Stomach (tissue), 4 donors: Measurements from ENCODE around the gene GGA1.

Experiments used
- EP300 ChIP-seq: sonication (generic); formaldehyde crosslinking; IDR thresholded peaks from one replicate; pipeline ENCODE4 v1.6.1; 2017; ENCODE audit warnings: antibody characterized with exemption
- POLR2A ChIP-seq, 4 donors: fragments of 450-650 bp; IDR thresholded peaks; one replicate each; pipeline ENCODE4 v1.6.1; 2016; ENCODE audit warnings: antibody characterized with exemption in 4 of 4, control low read depth in 2 of 4, mild to moderate bottlenecking in 1 of 4, moderate library complexity in 1 of 4
- POLR2AphosphoS5 ChIP-seq, 3 donors: sonication (generic); formaldehyde crosslinking; IDR thresholded peaks; one replicate each; pipeline ENCODE4 v1.6.1; 2016; ENCODE audit warnings: antibody characterized with exemption in 3 of 3
- TF ChIP-seq, protein P1 (sequence below), 7 experiments: fragments of 450-650 bp in 4 of 7; fragments of 200-600 bp in 3 of 7; sonication (generic) in 3 of 7; IDR thresholded peaks; one replicate each; pipeline ENCODE4 v1.5.1; 2016 to 2019; ENCODE audit warnings: antibody characterized with exemption in 7 of 7, control low read depth in 2 of 7, mild to moderate bottlenecking in 1 of 7

DNA sequence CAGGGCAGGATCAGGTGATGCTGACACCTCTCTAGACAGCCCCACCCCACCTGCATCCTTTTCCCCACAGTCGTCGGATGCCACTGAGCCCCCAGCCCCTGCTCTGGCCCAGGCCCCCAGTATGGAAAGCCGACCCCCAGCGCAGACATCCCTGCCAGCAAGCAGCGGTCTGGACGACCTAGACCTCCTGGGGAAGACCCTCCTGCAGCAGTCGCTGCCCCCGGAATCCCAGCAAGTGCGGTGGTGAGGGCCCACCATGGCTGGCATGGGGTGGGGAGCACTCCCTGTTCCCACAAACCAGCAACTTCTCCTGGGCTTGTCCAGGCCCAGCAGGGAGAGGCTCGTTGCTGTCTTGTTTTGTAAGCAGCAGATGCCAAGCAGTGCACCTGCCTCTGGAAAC lies 21.3 kb downstream of the GGA1 start:
- TF ChIP-seq, protein P1, sequence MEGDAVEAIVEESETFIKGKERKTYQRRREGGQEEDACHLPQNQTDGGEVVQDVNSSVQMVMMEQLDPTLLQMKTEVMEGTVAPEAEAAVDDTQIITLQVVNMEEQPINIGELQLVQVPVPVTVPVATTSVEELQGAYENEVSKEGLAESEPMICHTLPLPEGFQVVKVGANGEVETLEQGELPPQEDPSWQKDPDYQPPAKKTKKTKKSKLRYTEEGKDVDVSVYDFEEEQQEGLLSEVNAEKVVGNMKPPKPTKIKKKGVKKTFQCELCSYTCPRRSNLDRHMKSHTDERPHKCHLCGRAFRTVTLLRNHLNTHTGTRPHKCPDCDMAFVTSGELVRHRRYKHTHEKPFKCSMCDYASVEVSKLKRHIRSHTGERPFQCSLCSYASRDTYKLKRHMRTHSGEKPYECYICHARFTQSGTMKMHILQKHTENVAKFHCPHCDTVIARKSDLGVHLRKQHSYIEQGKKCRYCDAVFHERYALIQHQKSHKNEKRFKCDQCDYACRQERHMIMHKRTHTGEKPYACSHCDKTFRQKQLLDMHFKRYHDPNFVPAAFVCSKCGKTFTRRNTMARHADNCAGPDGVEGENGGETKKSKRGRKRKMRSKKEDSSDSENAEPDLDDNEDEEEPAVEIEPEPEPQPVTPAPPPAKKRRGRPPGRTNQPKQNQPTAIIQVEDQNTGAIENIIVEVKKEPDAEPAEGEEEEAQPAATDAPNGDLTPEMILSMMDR (IDR thresholded peaks at IDR 0.05), result no peak
- no peak for TF ChIP-seq EP300
- TF ChIP-seq POLR2AphosphoS5 (IDR thresholded peaks at IDR 0.05), result no peak
- TF ChIP-seq POLR2A (IDR thresholded peaks at IDR 0.05), result no peak
